GM18870 (cell line): ENCODE measurements around the gene LMAN2.
A peak's percentile ranks its signal among the peaks of the same experiment; 100 is the strongest.
"Not testable (repeated sequence)": the region's sequence is repeated elsewhere in the genome, so short reads cannot be mapped to it uniquely, and the experiment has no call there.

ENCODE experiments used
- ATAC-seq: cut with Tn5 transposase; IDR thresholded peaks from one replicate; pipeline ENCODE4 v1.9.1; 2021; ENCODE audit warnings: moderate library complexity; ENCODE audit not compliant: unreplicated experiment

LMAN2 gene

GRCh38 chr5:177308740-177309139, 42.7 kb downstream of the LMAN2 start:
- no peak for ATAC-seq

DNA sequence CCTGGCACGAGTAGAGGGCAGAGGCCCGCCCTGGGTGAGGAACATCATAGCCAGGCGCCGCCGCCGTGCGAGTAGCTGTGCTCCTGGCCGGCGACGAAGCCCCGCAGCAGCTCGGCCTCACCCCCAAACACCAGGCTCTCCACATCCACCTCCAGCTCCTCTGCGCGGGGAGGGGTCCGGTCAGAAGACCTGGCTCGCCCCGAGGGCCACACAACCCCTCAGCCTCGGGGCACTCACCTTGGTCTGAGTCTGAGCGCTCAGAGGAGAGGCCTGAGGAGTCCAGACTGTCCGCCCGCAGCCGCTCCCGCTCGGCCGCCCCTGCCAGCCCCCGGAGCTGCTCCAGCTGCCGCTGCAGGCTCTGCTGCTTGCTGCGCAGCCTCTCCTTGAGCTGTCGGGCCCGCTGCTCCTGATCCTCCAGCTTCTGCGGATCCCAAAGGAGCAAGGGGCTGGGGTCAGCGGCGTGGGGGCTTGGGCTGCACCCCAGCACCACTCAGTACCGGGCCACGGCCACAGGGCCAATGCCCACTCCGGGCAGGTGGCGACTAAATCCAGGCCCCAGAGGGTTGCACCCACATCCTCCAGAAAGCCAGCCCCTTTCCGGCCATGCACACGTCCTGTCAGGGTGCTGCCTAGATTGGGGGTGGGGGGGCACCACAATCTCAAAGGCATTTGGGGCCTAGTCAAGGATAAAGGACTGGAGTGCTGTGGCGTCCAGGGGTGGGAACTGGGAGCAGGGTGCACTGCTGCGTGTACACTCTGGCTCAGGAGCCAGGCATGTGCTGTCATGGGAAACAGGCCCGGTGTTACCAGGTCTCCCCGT, 43.7 kb downstream of the LMAN2 start:
- ATAC-seq, result no peak

DNA sequence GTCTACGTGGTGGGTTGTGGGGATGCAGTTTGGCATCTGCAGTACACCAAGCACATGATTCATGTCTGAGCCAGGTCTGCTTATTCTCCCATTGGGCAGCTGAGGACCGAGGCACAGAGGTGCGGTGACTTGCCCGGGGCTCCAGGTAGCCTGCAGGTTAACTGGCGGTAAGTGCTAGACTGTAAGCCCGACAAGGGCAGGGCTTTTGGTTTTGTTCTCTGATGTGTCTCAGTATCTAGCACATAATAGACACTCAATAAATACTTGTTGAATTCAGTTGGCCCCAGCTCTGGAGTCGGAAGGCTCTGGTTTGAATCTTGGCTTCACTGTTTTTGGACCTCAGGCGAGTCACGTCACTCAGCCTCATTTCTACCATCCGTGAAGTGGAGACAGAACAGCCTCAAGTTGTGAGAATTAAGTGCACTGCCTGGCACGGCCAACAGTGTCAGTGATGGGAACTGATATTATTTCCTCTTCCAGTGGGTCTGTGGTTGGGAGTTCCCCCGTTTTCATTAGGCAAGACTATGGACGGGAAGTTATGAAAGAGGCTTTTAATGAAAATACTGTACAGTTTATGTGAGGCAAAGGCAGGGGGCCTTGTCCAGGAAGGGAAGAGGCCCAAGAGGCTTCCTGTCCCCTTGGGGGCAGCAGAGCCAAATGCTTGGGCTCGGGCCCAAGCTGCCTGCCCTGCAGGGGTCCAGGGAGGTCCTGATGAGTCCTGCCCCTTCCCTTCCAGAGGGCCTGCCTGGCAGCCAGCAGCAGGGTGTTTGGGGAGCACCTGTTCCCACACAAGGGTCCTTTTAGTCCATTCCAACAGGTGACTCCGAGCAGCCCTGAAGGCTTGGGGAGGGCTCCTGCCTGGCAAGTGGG, 44.6 kb downstream of the LMAN2 start:
- ATAC-seq, result no peak

- not testable (repeated sequence) for ATAC-seq
Measured at GRCh38 chr5:177306103-177306640, 45.3 kb downstream of the LMAN2 start.

DNA sequence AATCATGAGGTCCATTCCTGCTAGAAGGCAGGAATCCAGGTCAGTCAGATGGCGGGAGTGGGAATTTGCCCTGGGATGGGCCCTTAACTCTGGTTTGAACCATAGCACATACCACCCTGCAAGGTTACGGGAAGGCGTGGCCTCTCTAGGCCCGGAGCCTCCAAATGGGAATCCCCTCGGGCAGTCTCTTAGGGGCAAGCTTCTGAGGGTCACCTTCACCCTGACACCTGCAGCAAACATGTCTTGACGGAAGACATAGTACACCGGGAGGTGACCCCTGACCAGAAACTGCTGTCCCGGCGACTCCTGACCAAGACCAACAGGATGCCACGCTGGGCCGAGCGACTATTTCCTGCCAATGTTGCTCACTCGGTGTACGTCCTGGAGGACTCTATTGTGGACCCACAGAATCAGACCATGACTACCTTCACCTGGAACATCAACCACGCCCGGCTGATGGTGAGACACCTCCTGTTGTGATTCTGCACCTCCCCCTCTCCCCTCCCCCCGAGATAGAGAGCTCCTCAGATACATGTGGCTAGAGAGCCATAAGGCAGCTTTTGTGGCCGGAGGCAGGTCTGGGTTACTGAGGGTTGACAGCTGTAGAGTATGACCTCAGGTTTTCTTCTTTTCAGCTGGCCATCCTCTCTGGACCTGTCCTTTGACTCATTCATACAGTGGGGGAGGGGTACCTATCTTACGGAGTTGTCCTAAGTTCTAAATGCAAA, 46.9 kb downstream of the LMAN2 start:
- ATAC-seq, result no peak

GRCh38 chr5:177303925-177304391, 47.5 kb downstream of the LMAN2 start:
- ATAC-seq, result no peak

DNA sequence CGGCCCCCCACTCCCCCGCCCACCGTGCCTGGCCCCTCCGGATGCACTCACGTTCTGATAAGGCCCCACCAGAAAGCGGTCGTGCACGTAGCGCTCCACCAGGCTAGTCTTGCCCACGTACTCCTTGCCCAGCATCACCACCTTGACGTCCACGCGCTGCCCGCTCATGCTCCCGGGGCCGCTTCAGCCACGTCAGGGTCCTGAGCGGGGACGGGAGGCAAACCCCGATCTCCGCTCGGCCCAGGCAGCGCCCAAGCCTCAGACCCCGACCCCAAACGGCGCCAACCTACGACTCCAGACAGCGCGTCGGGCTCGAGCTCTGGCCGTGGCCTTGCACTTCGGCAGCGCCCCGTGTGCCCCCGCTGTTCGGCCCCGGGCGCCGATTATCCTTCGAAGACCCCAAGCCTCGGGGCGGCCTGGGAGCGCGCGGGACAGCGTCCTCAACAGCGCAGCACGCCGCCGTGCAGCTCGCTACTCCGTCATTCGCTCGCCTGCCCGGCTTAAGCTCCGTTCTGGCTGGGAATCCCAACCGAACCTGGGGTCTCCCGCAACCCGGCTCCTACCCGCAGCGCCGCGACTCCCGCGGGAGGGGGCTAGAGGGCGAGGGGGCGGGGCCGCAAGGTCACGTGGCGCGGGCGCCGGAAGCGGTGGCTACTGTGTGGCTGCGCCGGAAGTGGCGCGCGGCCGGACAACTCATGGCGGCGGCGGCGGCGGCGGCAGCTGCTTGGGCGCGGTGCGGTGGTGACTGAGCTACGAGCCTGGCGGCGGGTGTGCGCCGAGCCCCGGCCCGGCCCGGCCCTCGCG, 48.1 kb downstream of the LMAN2 start, which contains the start of the genes PRELID1 and RAB24:
PRELID1 (plus strand) TSS at position 679 of the 804 bp plus-strand sequence. CDS start 187 bp downstream, outside the sequence.
RAB24 (minus strand) TSS at position 599 of the 804 bp plus-strand sequence; CDS start at position 168, 431 bp downstream.
- ATAC-seq, result no peak

- no peak for ATAC-seq
Measured at GRCh38 chr5:177302354-177303110, 48.9 kb downstream of the LMAN2 start.

GRCh38 chr5:177301503-177302165, 49.8 kb downstream of the LMAN2 start:
- no peak for ATAC-seq

GRCh38 chr5:177300951-177301350, 50.5 kb downstream of the LMAN2 start:
- ATAC-seq, result no peak

GRCh38 chr5:177300236-177300880, 51.1 kb downstream of the LMAN2 start:
- peak; percentile 56 for ATAC-seq

- no peak for ATAC-seq
Measured at GRCh38 chr5:177299697-177300096, 51.8 kb downstream of the LMAN2 start.

DNA sequence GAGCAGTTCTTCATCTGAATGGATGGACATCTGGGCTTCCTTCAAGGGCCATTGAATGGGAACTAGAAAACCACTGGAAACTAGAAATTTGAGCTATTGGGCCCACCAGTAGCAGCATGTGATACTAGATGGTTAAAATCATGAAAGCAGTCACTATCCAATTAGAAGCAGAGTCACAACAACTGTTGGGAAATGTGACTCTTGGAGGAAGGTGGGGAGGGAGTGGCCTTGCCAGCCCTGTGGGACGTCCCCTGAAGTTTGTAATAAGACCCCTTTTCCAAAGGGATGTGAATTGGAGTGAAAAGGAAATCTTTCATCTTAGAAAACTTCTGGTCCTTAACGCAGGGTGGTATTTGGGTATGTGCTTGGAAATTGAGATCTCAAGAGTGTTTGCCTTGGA, 53.5 kb downstream of the LMAN2 start:
- no peak for ATAC-seq

DNA sequence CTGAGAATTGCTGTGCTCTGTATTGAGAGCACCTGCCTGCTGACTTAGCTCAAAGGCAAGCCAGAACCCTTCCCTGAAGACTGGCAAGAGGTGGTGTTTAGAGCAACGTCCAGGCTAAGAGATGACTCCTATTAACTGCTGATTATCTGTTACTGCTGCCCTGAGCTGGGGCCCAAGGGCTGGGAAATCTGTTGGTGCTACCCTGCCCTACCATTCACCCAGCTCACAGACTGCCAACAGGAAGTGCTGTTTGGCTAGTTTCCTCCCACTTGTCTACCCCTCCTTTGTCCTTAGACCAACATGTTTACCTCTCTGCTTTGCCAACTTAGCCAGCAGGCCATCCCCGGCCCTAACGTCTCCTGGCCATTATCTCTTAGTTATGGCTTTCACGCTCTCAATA, 54.9 kb downstream of the LMAN2 start:
- ATAC-seq, result no peak

- no peak for ATAC-seq
Measured at GRCh38 chr5:177295924-177296323, 55.5 kb downstream of the LMAN2 start.

- ATAC-seq, result no peak
Measured at GRCh38 chr5:177294632-177295031, 56.8 kb downstream of the LMAN2 start.

DNA sequence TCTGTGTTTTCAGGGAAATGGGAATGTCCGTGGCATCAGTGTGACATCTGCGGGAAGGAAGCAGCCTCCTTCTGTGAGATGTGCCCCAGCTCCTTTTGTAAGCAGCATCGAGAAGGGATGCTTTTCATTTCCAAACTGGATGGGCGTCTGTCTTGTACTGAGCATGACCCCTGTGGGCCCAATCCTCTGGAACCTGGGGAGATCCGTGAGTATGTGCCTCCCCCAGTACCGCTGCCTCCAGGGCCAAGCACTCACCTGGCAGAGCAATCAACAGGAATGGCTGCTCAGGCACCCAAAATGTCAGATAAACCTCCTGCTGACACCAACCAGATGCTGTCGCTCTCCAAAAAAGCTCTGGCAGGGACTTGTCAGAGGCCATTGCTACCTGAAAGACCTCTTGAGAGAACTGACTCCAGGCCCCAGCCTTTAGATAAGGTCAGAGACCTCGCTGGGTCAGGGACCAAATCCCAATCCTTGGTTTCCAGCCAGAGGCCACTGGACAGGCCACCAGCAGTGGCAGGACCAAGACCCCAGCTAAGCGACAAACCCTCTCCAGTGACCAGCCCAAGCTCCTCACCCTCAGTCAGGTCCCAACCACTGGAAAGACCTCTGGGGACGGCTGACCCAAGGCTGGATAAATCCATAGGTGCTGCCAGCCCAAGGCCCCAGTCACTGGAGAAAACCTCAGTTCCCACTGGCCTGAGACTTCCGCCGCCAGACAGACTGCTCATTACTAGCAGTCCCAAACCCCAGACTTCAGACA, 57.5 kb downstream of the LMAN2 start:
- ATAC-seq, result no peak
